GM12878 (cell line): ENCODE measurements around the gene GPBP1L1.

Experiments used
- ATF2 ChIP-seq: IDR thresholded peaks from 2 replicates; pipeline ENCODE4 v1.6.1; 2012; ENCODE audit warnings: low read length, inconsistent platforms
- CEBPB ChIP-seq, 2 experiments: fragments of 150-350 bp in 1 of 2; IDR thresholded peaks; 2 replicates each; pipeline ENCODE4 v1.6.1; 2012 to 2014; ENCODE audit warnings: low read depth in 2 of 2, low read length in 2 of 2, borderline replicate concordance in 1 of 2, inconsistent platforms in 1 of 2
- CTCF ChIP-seq, 3 experiments: IDR thresholded peaks in 2 of 3; conservative IDR thresholded peaks in 1 of 3; 2 replicates each; pipeline ENCODE4 v1.5.1; 2011; ENCODE audit warnings: low read depth in 3 of 3, low read length in 3 of 3, mild to moderate bottlenecking in 3 of 3, control low read depth in 2 of 3, moderate library complexity in 2 of 3, inconsistent platforms in 1 of 3, mixed read lengths in 1 of 3; ENCODE audit not compliant: control insufficient read depth in 2 of 3, insufficient read depth in 1 of 3; ENCODE audit errors: extremely low read depth in 1 of 3
- MAX ChIP-seq: IDR thresholded peaks from 2 replicates; pipeline ENCODE4 v1.6.1; 2012; ENCODE audit warnings: low read depth, low read length, improper control_type of control experiment
- POLR2A ChIP-seq: IDR thresholded peaks from 2 replicates; pipeline ENCODE4 v1.6.1; 2011; ENCODE audit warnings: low read depth, mild to moderate bottlenecking, low read length
- POLR2AphosphoS5 ChIP-seq: IDR thresholded peaks from 2 replicates; pipeline ENCODE4 v1.6.1; 2011; ENCODE audit warnings: mild to moderate bottlenecking, low read length, inconsistent platforms
- SRF ChIP-seq, 2 experiments: IDR thresholded peaks; 2 replicates each; pipeline ENCODE4 v1.6.1; 2011; ENCODE audit warnings: low read depth in 2 of 2, low read length in 2 of 2, mild to moderate bottlenecking in 1 of 2, moderate library complexity in 1 of 2
- YY1 ChIP-seq: IDR thresholded peaks from 2 replicates; pipeline ENCODE4 v1.6.1; 2011; ENCODE audit warnings: low read depth, mild to moderate bottlenecking, low read length
- ZBTB11 ChIP-seq: fragments of 450-650 bp; formaldehyde crosslinking; IDR thresholded peaks from 2 replicates; pipeline ENCODE4 v1.5.0; 2022; ENCODE audit warnings: mild to moderate bottlenecking, missing genetic modification characterization

GRCh38 chr1:45630429-45630828, 55.9 kb downstream of the GPBP1L1 start:
- TF ChIP-seq POLR2A: no peak
- no peak for TF ChIP-seq CTCF (IDR thresholded peaks at IDR 0.05 in 2 of 3, conservative IDR thresholded peaks at IDR 0.05 in 1 of 3; ENCODE audit: control insufficient read depth in 2 of 3, extremely low read depth in 1 of 3, insufficient read depth in 1 of 3, low read depth in 3 of 3, low read length in 3 of 3)
- TF ChIP-seq POLR2AphosphoS5: no peak
- no peak for TF ChIP-seq ATF2
- TF ChIP-seq CEBPB (IDR thresholded peaks at IDR 0.05; ENCODE audit: borderline replicate concordance in 1 of 2, low read depth in 2 of 2, low read length in 2 of 2): no peak
- TF ChIP-seq YY1: no peak
- no peak for TF ChIP-seq ZBTB11 (CRISPR knock-in tag)
- no peak for TF ChIP-seq MAX
- no peak for TF ChIP-seq SRF (IDR thresholded peaks at IDR 0.05; ENCODE audit: low read depth in 2 of 2, low read length in 2 of 2)
